HEK293T (cell line): ENCODE data around the gene PREX1.

Experiments
- CTCF ChIA-PET: fragments of 350-600 bp; formaldehyde crosslinking; extraction: SDS; loops from one replicate; lab custom pipeline; 2021; ENCODE audit warnings: antibody characterized with exemption, inconsistent platforms; lab: Yijun Ruan, JAX
- POLR2A ChIA-PET: fragments of 350-600 bp; formaldehyde crosslinking; extraction: SDS; loops from one replicate; lab custom pipeline; 2020; ENCODE audit warnings: antibody characterized with exemption, inconsistent platforms; lab: Yijun Ruan, JAX
- DNase-seq: peaks from one replicate; pipeline ENCODE4 v3.0.0; 2012; ENCODE audit warnings: mixed read lengths; ENCODE audit errors: extremely low spot score
- ARNT ChIP-seq: fragments of 450-650 bp; IDR thresholded peaks from 2 replicates; pipeline ENCODE4 v1.6.1; 2017; ENCODE audit warnings: mild to moderate bottlenecking
- BHLHE40 ChIP-seq: fragments of 450-650 bp; IDR thresholded peaks from 2 replicates; pipeline ENCODE4 v1.6.1; 2016; ENCODE audit warnings: mild to moderate bottlenecking, moderate library complexity, borderline replicate concordance
- CTBP1 ChIP-seq: fragments of 450-650 bp; IDR thresholded peaks from 2 replicates; pipeline ENCODE4 v1.6.1; 2016; ENCODE audit warnings: borderline replicate concordance
- ELF4 ChIP-seq: fragments of 450-650 bp; IDR thresholded peaks from 2 replicates; pipeline ENCODE4 v1.6.1; 2017; ENCODE audit warnings: antibody characterized with exemption
- FOXA1 ChIP-seq: fragments of 450-650 bp; IDR thresholded peaks from 2 replicates; pipeline ENCODE4 v1.6.1; 2016; ENCODE audit warnings: mild to moderate bottlenecking
- FOXK2 ChIP-seq: fragments of 450-650 bp; IDR thresholded peaks from 2 replicates; pipeline ENCODE4 v1.6.1; 2016; ENCODE audit warnings: mild to moderate bottlenecking
- FOXM1 ChIP-seq: fragments of 450-650 bp; IDR thresholded peaks from 2 replicates; pipeline ENCODE4 v1.6.1; 2017; ENCODE audit warnings: mild to moderate bottlenecking, borderline replicate concordance
- HDGF ChIP-seq: fragments of 450-650 bp; IDR thresholded peaks from 2 replicates; pipeline ENCODE4 v1.6.1; 2017; ENCODE audit warnings: antibody characterized with exemption, borderline replicate concordance
- L3MBTL2 ChIP-seq: fragments of 450-650 bp; conservative IDR thresholded peaks from 2 replicates; pipeline ENCODE4 v1.6.1; 2016; ENCODE audit warnings: mild to moderate bottlenecking
- LEF1 ChIP-seq: fragments of 450-650 bp; IDR thresholded peaks from 2 replicates; pipeline ENCODE4 v1.6.1; 2017; ENCODE audit warnings: mild to moderate bottlenecking, borderline replicate concordance
- NFRKB ChIP-seq: fragments of 450-650 bp; IDR thresholded peaks from 2 replicates; pipeline ENCODE4 v1.6.1; 2016; ENCODE audit warnings: mild to moderate bottlenecking, moderate library complexity
- SP1 ChIP-seq: fragments of 450-650 bp; IDR thresholded peaks from 2 replicates; pipeline ENCODE4 v1.6.1; 2017
- SUZ12 ChIP-seq: fragments of 450-650 bp; IDR thresholded peaks from 2 replicates; pipeline ENCODE4 v1.6.1; 2016; ENCODE audit warnings: mild to moderate bottlenecking
- TARDBP ChIP-seq: fragments of 450-650 bp; IDR thresholded peaks from 2 replicates; pipeline ENCODE4 v1.6.1; 2016
- ZNF384 ChIP-seq: fragments of 450-650 bp; IDR thresholded peaks from 2 replicates; pipeline ENCODE4 v1.6.1; 2016
- TF ChIP-seq, protein P1 (sequence below): fragments of 450-650 bp; IDR thresholded peaks from 2 replicates; pipeline ENCODE4 v1.6.1; 2016

PREX1 gene

DNA sequence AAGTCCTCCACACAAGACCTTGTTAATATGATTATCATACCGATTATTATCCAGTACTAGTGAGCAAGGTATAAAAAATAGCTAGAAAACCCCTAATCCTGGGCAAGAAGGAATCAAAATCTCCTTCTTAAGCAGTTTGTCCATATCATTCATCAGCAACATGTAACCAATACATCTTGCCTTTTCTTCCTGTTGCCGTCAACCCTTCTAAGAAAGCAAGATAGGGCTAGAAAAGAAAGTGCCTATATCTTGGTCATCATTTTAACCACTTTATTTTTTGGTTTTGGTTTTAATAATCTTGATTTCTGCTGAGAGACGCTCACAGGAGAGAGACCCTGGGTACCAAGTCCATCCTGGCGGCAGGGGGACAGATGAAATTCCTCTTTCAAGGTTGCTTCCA is 27.2 kb upstream of the PREX1 start:
- ChIA-PET POLR2A (no interaction called here), CTCF (no interaction called here)
- TF ChIP-seq CTBP1 (no peak), HDGF (no peak), FOXA1 (no peak), SUZ12 (no peak)
- DNase-seq = no peak

DNA sequence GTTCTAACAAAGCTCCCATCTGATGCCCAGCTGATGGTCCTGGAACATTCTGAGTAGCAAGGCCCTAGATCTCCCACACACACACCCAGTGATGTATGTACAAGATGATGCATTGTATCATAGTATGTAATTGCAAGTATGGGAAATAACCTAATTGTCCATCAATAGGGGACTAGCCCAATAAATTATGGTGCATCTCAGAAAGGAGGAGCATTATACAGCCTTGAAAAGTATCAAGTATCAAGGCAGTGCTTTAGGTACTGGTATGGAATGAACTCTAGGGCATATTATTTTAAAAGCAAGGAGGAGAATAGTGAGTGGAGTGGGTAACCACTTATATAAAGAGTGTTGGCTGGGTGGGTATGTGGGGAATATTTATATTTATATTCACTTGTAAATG is 24.8 kb upstream of the PREX1 start:
- POLR2A ChIA-PET = no interaction called here
- CTCF ChIA-PET = no interaction called here
- TF ChIP-seq ZNF384 = no peak
- no peak for TF ChIP-seq NFRKB
- no peak for TF ChIP-seq ARNT
- TF ChIP-seq SUZ12 = no peak
- no peak for TF ChIP-seq HDGF
- no peak for TF ChIP-seq FOXK2
- TF ChIP-seq, protein P1, sequence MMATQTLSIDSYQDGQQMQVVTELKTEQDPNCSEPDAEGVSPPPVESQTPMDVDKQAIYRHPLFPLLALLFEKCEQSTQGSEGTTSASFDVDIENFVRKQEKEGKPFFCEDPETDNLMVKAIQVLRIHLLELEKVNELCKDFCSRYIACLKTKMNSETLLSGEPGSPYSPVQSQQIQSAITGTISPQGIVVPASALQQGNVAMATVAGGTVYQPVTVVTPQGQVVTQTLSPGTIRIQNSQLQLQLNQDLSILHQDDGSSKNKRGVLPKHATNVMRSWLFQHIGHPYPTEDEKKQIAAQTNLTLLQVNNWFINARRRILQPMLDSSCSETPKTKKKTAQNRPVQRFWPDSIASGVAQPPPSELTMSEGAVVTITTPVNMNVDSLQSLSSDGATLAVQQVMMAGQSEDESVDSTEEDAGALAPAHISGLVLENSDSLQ = no peak
- no peak for TF ChIP-seq FOXM1
- TF ChIP-seq L3MBTL2 = no peak
- TF ChIP-seq CTBP1 = no peak
- TF ChIP-seq ELF4 = no peak
- TF ChIP-seq LEF1 = no peak
- TF ChIP-seq TARDBP = no peak
- TF ChIP-seq BHLHE40 = no peak
- TF ChIP-seq FOXA1 = no peak
- TF ChIP-seq SP1 = no peak
- no peak for DNase-seq

DNA sequence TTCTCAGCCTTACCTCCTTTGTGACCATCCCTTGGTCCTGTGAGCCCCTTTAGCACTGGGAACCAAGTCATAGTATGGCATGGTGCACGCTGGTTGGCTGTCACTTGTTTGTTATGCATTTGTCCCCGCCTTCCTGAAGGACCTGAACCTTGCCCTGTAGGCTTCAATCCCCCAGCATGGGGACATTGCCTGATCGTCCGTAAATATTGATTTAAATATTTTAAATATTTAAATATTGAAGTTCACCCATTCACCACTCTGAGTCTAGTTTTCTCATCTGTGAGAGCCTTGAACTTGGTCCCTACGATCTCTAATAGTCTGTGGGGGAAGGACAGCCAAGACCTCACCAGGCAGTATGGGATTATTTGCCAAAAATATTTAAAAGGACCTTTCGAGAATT is 23.8 kb upstream of the PREX1 start:
- CTCF ChIA-PET = no interaction called here
- DNase-seq = no peak
- POLR2A ChIA-PET = no interaction called here
- TF ChIP-seq NFRKB (no peak), TARDBP (no peak), ZNF384 (no peak), CTBP1 (no peak), BHLHE40 (no peak), LEF1 (no peak), HDGF (no peak), SP1 (no peak), FOXA1 (no peak), ARNT (no peak), ELF4 (no peak), SUZ12 (no peak), FOXK2 (no peak), L3MBTL2 (no peak)

DNA sequence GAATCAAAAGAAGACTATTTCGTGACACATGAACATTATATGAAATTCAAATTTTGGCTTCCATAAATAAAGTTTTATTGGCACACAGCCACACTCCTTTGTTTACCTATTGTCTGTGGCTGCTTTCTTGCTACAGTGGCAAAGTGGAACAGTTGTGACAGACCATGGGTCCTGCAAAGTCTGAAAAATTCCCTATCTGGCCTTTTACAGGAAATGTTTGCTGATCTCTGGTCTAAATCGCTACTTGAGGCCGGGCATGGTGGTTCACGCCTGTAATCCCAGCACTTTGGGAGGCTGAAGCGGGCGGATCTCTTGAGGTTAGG is 23.1 kb upstream of the PREX1 start:
- no peak for DNase-seq
- TF ChIP-seq BHLHE40 (no peak), LEF1 (no peak), FOXM1 (no peak), CTBP1 (no peak), FOXA1 (no peak), TARDBP (no peak), ZNF384 (no peak), SP1 (no peak), HDGF (no peak), NFRKB (no peak), L3MBTL2 (no peak), ARNT (no peak), SUZ12 (no peak), FOXK2 (no peak), ELF4 (no peak)
- TF ChIP-seq, protein P1 = no peak
- POLR2A ChIA-PET = no interaction called here
- CTCF ChIA-PET = no interaction called here

DNA sequence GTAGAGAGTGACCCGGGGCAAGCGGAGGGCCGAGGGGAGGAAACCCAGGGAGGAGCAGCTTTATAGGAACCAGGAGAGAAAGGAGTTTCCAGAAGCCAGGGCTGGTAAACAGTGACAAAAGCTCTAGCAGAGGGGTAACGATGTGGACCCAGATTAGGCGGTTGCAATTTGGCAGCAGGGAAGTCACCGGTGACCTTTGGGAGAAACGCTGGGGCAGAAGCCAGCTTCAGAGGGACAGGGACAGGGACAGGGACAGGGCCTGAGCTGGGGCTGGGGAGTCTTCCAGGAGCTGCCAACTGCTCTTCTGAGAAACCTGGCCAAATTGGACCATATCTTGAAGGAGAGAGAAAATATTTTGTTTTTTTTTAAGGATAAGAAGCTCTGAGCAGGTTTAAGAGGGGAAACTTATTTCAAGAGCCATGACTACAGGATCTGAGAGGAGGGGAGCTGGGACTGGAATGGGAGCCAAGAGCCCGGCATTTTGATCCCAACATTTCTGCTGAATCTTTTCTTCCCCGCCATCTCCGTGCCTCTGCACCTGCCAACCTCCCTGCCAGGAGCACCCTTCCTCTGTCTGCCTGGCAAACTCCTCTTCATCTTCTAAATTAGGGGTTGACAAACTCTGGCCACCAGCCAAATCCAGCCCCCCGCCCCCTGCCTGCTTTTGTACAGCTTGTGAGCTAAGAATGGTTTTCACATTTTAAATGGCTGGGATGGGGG is 22.6 kb upstream of the PREX1 start:
- CTCF ChIA-PET = no interaction called here

More for the DNA sequence above, 22.6 kb upstream of the PREX1 start:
- DNase-seq = no peak
- POLR2A ChIA-PET = interaction anchor here (1.3 kb wide), 1 partner anchor 22 kb away, joined by 4 read pairs; no protein-coding TSS in a partner anchor
- TF ChIP-seq, protein P1 = no peak
- TF ChIP-seq SP1 (no peak), ARNT (no peak), BHLHE40 (no peak), CTBP1 (no peak), FOXM1 (no peak), ELF4 (no peak), L3MBTL2 (no peak), LEF1 (no peak), TARDBP (no peak), HDGF (no peak), NFRKB (no peak), SUZ12 (no peak), FOXA1 (no peak), ZNF384 (no peak), FOXK2 (no peak)
